Osteoblast (primary cell): ENCODE data around the gene LMF2. TPM values are rescaled to one million over a fixed set of nuclear protein-coding genes. Genes with fewer than 3 reads are reported as not detected.

Source experiments
- DNase-seq: peaks from one replicate; pipeline ENCODE4 v3.0.0; 2011; ENCODE audit warnings: low spot score, mixed read lengths; ENCODE audit not compliant: insufficient read length; ENCODE audit errors: missing footprints
- H2AFZ ChIP-seq: 2 replicates; pipeline ENCODE4 v1.6.0; 2011; ENCODE audit warnings: mild to moderate bottlenecking, low read length
- H3K27ac ChIP-seq: 2 replicates; pipeline ENCODE4 v1.5.1; 2011; ENCODE audit warnings: mild to moderate bottlenecking, low read depth, low read length, moderate library complexity
- H3K27me3 ChIP-seq: 2 replicates; pipeline ENCODE4 v1.6.0; 2012; ENCODE audit warnings: mild to moderate bottlenecking, control low read depth, inconsistent platforms, low read length, moderate library complexity; ENCODE audit not compliant: insufficient read depth
- H3K36me3 ChIP-seq: 2 replicates; pipeline ENCODE4 v1.5.1; 2011; ENCODE audit warnings: mild to moderate bottlenecking, low read length, control low read depth, moderate library complexity; ENCODE audit not compliant: insufficient read depth
- H3K4me1 ChIP-seq: 2 replicates; pipeline ENCODE4 v1.5.1; 2011; ENCODE audit warnings: mild to moderate bottlenecking, low read length, control low read depth, moderate library complexity; ENCODE audit not compliant: insufficient read depth
- H3K4me2 ChIP-seq: 2 replicates; pipeline ENCODE4 v1.6.0; 2011; ENCODE audit warnings: mild to moderate bottlenecking, low read length; ENCODE audit not compliant: insufficient read depth
- H3K4me3 ChIP-seq: fragments of 200-600 bp; sonication (generic); 3 replicates; pipeline ENCODE4 v1.5.1; 2012; ENCODE audit warnings: mild to moderate bottlenecking, low read length, inconsistent platforms; ENCODE audit not compliant: insufficient read depth
- H3K79me2 ChIP-seq: 2 replicates; pipeline ENCODE4 v1.6.0; 2012; ENCODE audit warnings: mild to moderate bottlenecking, low read length, control low read depth, inconsistent platforms; ENCODE audit not compliant: insufficient read depth
- H3K9me3 ChIP-seq: 2 replicates; pipeline ENCODE4 v1.5.1; 2011; ENCODE audit warnings: low read depth, low read length, control low read depth
- H4K20me1 ChIP-seq: 2 replicates; pipeline ENCODE4 v1.6.0; 2012; ENCODE audit warnings: mild to moderate bottlenecking, low read length, control low read depth; ENCODE audit not compliant: insufficient read depth
- total RNA-seq: library from RNA; depleted of rRNA; stranded (reverse); fragments of >200 nt; gene quantifications from 2 replicates; pipeline ENCODE4 v1.2.3, GENCODE V29; 2012
- TF ChIP-seq, protein P1 (sequence below): IDR thresholded peaks from 2 replicates; pipeline ENCODE4 v1.5.1; 2011; ENCODE audit warnings: mild to moderate bottlenecking, low read depth, low read length, moderate library complexity; ENCODE audit errors: extremely low read depth

LMF2 gene
- total RNA-seq, 1 donor = 56.8 TPM

DNA sequence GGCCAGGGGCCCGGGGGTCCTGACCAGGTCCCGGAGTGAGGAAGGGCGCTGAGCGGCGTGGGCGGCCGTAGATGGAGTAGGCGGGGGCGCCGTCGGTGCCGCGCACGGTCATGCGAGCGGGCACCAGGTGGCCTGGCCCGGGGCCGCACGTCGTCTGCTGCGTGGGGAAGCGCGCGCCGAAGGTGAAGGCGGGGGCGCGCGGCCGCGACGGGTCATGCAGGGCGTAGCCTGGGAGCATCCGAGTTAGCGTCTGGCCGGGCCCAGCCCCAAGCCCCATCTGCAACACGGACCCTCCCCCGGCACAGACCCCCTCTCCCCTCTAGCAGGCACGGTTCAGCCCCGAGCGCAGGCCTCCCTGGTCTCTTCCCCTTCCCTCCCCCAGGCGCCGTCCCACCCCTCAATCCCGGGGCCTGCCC, 24.1 kb upstream of the LMF2 start:
- peaks cover 25% of the 10 kb centered on the region for H3K4me1 ChIP-seq
- TF ChIP-seq, protein P1, sequence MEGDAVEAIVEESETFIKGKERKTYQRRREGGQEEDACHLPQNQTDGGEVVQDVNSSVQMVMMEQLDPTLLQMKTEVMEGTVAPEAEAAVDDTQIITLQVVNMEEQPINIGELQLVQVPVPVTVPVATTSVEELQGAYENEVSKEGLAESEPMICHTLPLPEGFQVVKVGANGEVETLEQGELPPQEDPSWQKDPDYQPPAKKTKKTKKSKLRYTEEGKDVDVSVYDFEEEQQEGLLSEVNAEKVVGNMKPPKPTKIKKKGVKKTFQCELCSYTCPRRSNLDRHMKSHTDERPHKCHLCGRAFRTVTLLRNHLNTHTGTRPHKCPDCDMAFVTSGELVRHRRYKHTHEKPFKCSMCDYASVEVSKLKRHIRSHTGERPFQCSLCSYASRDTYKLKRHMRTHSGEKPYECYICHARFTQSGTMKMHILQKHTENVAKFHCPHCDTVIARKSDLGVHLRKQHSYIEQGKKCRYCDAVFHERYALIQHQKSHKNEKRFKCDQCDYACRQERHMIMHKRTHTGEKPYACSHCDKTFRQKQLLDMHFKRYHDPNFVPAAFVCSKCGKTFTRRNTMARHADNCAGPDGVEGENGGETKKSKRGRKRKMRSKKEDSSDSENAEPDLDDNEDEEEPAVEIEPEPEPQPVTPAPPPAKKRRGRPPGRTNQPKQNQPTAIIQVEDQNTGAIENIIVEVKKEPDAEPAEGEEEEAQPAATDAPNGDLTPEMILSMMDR = no peak
- H3K27me3 ChIP-seq = no peaks in the 10 kb centered on the region
- H2AFZ ChIP-seq = no peak overlapping the region
- H4K20me1 ChIP-seq = peaks cover 6% of the 10 kb centered on the region
- DNase-seq = peak; percentile 87
- no peaks in the 10 kb centered on the region for H3K9me3 ChIP-seq
- peak overlapping the region; percentile 60 for H3K27ac ChIP-seq
- H3K79me2 ChIP-seq = no peaks in the 10 kb centered on the region
- H3K4me3 ChIP-seq = peak overlapping the region; percentile 74
- peak overlapping the region; percentile 91 for H3K4me2 ChIP-seq
- no peaks in the 10 kb centered on the region for H3K36me3 ChIP-seq

GRCh38 chr22:50530877-50531545, 23.5 kb upstream of the LMF2 start:
- peaks cover 6% of the 10 kb centered on the region for H4K20me1 ChIP-seq
- TF ChIP-seq, protein P1 = no peak
- H3K4me2 ChIP-seq = peak overlapping the region; percentile 91
- peak overlapping the region; percentile 68 for H2AFZ ChIP-seq
- peak overlapping the region; percentile 60 for H3K27ac ChIP-seq
- no peaks in the 10 kb centered on the region for H3K27me3 ChIP-seq
- no peaks in the 10 kb centered on the region for H3K36me3 ChIP-seq
- H3K9me3 ChIP-seq = no peaks in the 10 kb centered on the region
- DNase-seq = peak; percentile 99
- H3K79me2 ChIP-seq = no peaks in the 10 kb centered on the region
- H3K4me1 ChIP-seq = peaks cover 26% of the 10 kb centered on the region
- peak overlapping the region; percentile 74 for H3K4me3 ChIP-seq

GRCh38 chr22:50530580-50530876, 23.0 kb upstream of the LMF2 start:
- H3K27ac ChIP-seq = peak overlapping the region; percentile 45
- peak; percentile 85 for DNase-seq
- no peaks in the 10 kb centered on the region for H3K9me3 ChIP-seq
- H3K27me3 ChIP-seq = no peaks in the 10 kb centered on the region
- H3K4me1 ChIP-seq = peaks cover 26% of the 10 kb centered on the region
- no peaks in the 10 kb centered on the region for H3K36me3 ChIP-seq
- TF ChIP-seq, protein P1 = no peak
- H4K20me1 ChIP-seq = peaks cover 6% of the 10 kb centered on the region
- H2AFZ ChIP-seq = no peak overlapping the region
- peak overlapping the region; percentile 74 for H3K4me3 ChIP-seq
- peak overlapping the region; percentile 91 for H3K4me2 ChIP-seq
- no peaks in the 10 kb centered on the region for H3K79me2 ChIP-seq

DNA sequence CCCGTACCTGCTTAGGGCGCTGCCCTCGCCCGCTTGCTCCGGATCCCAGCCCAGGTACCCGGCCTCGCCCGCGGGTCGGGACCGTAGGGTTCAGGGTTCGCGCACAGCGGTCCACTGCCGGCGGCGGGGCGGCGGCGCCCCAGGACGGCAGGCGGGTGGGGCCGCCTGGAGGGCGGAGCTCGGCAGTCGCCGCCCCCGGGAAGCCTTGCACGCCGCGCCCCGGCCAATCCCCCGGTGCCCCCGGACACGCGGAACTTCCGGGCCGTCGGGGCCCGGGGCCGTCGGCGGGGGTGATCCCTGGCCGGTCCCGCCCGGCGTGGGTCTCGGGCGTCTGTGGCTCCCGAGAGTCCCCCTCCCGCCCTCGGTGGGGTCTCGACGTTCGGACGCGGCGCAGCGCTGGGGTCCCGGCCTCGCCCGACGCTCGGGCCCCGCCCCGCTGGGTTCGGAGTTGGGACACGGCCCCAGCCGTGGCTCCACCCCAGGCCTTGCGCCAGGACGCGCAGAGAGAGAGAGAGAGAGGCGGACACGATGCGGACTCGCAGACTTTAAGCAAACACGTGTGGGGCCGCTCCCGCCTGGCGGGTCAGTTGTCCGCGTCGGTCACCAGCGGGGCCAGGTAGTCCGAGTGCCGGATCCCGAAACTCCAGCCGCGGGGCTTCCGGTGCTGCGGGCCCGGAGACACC, 22.5 kb upstream of the LMF2 start, which contains the start of gene TYMP:
TSS of gene TYMP (minus strand) at position 116 of the 683 bp plus-strand sequence. CDS start 303 bp downstream, outside the sequence.
- peak; percentile 97 for DNase-seq
- TF ChIP-seq, protein P1 = no peak
- H2AFZ ChIP-seq = peak within 1 kb of the TSS; percentile 29

More for the DNA sequence above, 22.5 kb upstream of the LMF2 start, which contains the start of gene TYMP:
- no peaks in the 10 kb centered on the region for H3K36me3 ChIP-seq
- H3K27ac ChIP-seq = peak within 1 kb of the TSS; percentile 45
- no peaks in the 10 kb centered on the region for H3K27me3 ChIP-seq
- H4K20me1 ChIP-seq = peaks cover 6% of the 10 kb centered on the region
- H3K79me2 ChIP-seq = no peaks in the 10 kb centered on the region
- H3K4me2 ChIP-seq = peak within 1 kb of the TSS; percentile 91
- no peaks in the 10 kb centered on the region for H3K9me3 ChIP-seq
- peaks cover 26% of the 10 kb centered on the region for H3K4me1 ChIP-seq
- H3K4me3 ChIP-seq = peak within 1 kb of the TSS; percentile 74
